K562 (cell line): ENCODE results near the gene PKIB.

Experiments
- CHD4 ChIP-seq: fragments of 200-600 bp; sonication (generic); IDR thresholded peaks from 3 replicates; pipeline ENCODE4 v1.6.1; 2012; ENCODE audit warnings: low read depth, mild to moderate bottlenecking, mixed read lengths, low read length, inconsistent platforms; ENCODE audit not compliant: insufficient read depth, insufficient replicate concordance, poor library complexity, severe bottlenecking
- CTBP1 ChIP-seq: fragments of 450-650 bp; IDR thresholded peaks from 2 replicates; pipeline ENCODE4 v1.6.1; 2016; ENCODE audit warnings: borderline replicate concordance
- KDM5B ChIP-seq: fragments of 200-600 bp; sonication (generic); IDR thresholded peaks from 2 replicates; pipeline ENCODE4 v1.6.1; 2012; ENCODE audit warnings: low read depth, mild to moderate bottlenecking, moderate library complexity, low read length, control low read depth, inconsistent platforms; ENCODE audit not compliant: insufficient replicate concordance
- PML ChIP-seq: IDR thresholded peaks from 2 replicates; pipeline ENCODE4 v1.6.1; 2012; ENCODE audit warnings: low read length, inconsistent platforms
- POLR2A ChIP-seq: fragments of 450-650 bp; conservative IDR thresholded peaks from 2 replicates; pipeline ENCODE4 v1.6.1; 2016
- RAD51 ChIP-seq: fragments of 450-650 bp; IDR thresholded peaks from 2 replicates; pipeline ENCODE4 v1.7.1; 2016; ENCODE audit warnings: low read depth, mild to moderate bottlenecking, borderline replicate concordance
- RNF2 ChIP-seq: sonication (generic); IDR thresholded peaks from 2 replicates; pipeline ENCODE4 v1.6.1; 2016
- SETDB1 ChIP-seq: IDR thresholded peaks from one replicate; pipeline ENCODE4 v1.6.1; 2012; ENCODE audit warnings: low read length, control low read depth, inconsistent platforms
- TCF7L2 ChIP-seq: fragments of 150-350 bp; IDR thresholded peaks from 2 replicates; pipeline ENCODE4 v1.6.1; 2016; ENCODE audit warnings: low read depth, mild to moderate bottlenecking, low read length, moderate library complexity
- ZNF175 ChIP-seq: fragments of 200-800 bp; sonication (Bioruptor generic); IDR thresholded peaks from 2 replicates; pipeline ENCODE4 v1.6.1; 2016; ENCODE audit warnings: low read depth, mild to moderate bottlenecking, missing genetic modification characterization, missing compliant biosample characterization
- ZNF197 ChIP-seq: fragments of 200-800 bp; sonication (Bioruptor generic); IDR thresholded peaks from 2 replicates; pipeline ENCODE4 v1.6.1; 2016; ENCODE audit warnings: low read depth, missing genetic modification characterization, missing compliant biosample characterization
- ZNF592 ChIP-seq: fragments of 450-650 bp; IDR thresholded peaks from 2 replicates; pipeline ENCODE4 v1.6.1; 2017; ENCODE audit warnings: antibody characterized with exemption, mild to moderate bottlenecking

- TF ChIP-seq POLR2A (no peak), CTBP1 (no peak), RNF2 (no peak), SETDB1 (no peak), KDM5B (no peak), PML (no peak), CHD4 (no peak), RAD51 (no peak), ZNF175 (CRISPR knock-in tag) (no peak), ZNF197 (CRISPR knock-in tag) (no peak), TCF7L2 (no peak), ZNF592 (no peak; the same call in 1 of the 2 replicates)
Measured at GRCh38 chr6:122709922-122710512, 99.8 kb downstream of the PKIB start.
